Activated CD8-positive, alpha-beta T cell treated with anti-CD3 and anti-CD28 coated beads, Interleukin-2, amount 10 ng/mL, durations not matched to agents 7 days and 5 days (primary cell): ENCODE data around the gene CDCA5. TPM values are rescaled to one million over a fixed set of nuclear protein-coding genes. Genes with fewer than 3 reads are reported as not detected.

Source experiments
- ATAC-seq: fragments of 150-1000 bp; cut with Tn5 transposase; one replicate; pipeline ENCODE4 v1.10.0; 2021; ENCODE audit warnings: moderate library complexity
- CTCF ChIA-PET: fragments of 350-600 bp; sonication (Branson Sonifier 250); formaldehyde crosslinking; loops from one replicate; lab custom pipeline; 2021; ENCODE audit warnings: antibody characterized with exemption; lab: Charles Lee
- POLR2A ChIA-PET: fragments of 350-600 bp; sonication (Branson Sonifier 250); formaldehyde crosslinking; loops from one replicate; lab custom pipeline; 2021; ENCODE audit warnings: antibody characterized with exemption; lab: Charles Lee
- DNase-seq: peaks from one replicate; pipeline ENCODE4 v3.0.0-alpha.2; 2020
- H3K27ac Mint-ChIP-seq: one replicate; pipeline ENCODE4 v1.8.0; 2021; ENCODE audit warnings: mild to moderate bottlenecking, mixed read lengths
- H3K27me3 Mint-ChIP-seq: one replicate; pipeline ENCODE4 v1.8.0; 2021; ENCODE audit warnings: low read depth, mixed read lengths
- H3K36me3 Mint-ChIP-seq: one replicate; pipeline ENCODE4 v1.8.0; 2021; ENCODE audit warnings: low read depth, mixed read lengths
- H3K4me1 Mint-ChIP-seq: one replicate; pipeline ENCODE4 v1.8.0; 2021; ENCODE audit warnings: low read depth, mixed read lengths
- H3K4me3 Mint-ChIP-seq: one replicate; pipeline ENCODE4 v1.8.0; 2021; ENCODE audit warnings: mild to moderate bottlenecking, mixed read lengths
- H3K9me3 Mint-ChIP-seq: one replicate; pipeline ENCODE4 v1.8.0; 2022; ENCODE audit warnings: mixed read lengths; ENCODE audit not compliant: insufficient read depth
- total RNA-seq, 2 experiments: library from RNA; stranded (reverse); gene quantifications; one replicate each; pipeline ENCODE4 v1.2.3, GENCODE V29; 2021

CDCA5 gene
- total RNA-seq, 2 experiments from 2014 or later: 127 to 129 TPM

- CTCF ChIA-PET: interaction anchor here (1.0 to 5.2 kb wide), 17 partner anchors 7 to 668 kb away, joined by 3 to 117 read pairs (median 5); partner anchors contain the start of genes ARL2, CAPN1, CDC42BPG and CDCA5
- peaks cover 52% of the 10 kb centered on the region for H3K4me1 Mint-ChIP-seq
- H3K9me3 Mint-ChIP-seq: no peaks in the 10 kb centered on the region
- peak within 1 kb of the TSS; percentile 91 for H3K27ac Mint-ChIP-seq
- H3K36me3 Mint-ChIP-seq: peaks cover 22% of the 10 kb centered on the region
- peak; percentile 97 for DNase-seq
- H3K27me3 Mint-ChIP-seq: no peaks in the 10 kb centered on the region
- H3K4me3 Mint-ChIP-seq: peak within 1 kb of the TSS; percentile 89
- peak; percentile 78 for ATAC-seq
- POLR2A ChIA-PET: interaction anchor here (0.6 to 4.7 kb wide), 14 partner anchors 10 to 794 kb away, joined by 3 to 30 read pairs (median 4); partner anchors contain the start of genes ARL2, CAPN1, CDCA5 and FAU
These were observed 28.1 kb upstream of the CDCA5 start, which contains the start of gene TM7SF2 for GRCh38 chr11:65111744-65112545. Gene TM7SF2 (plus strand): TSS chr11:65111872. CDS start chr11:65112016, 144 bp downstream.

GRCh38 chr11:65111159-65111743 lies 27.4 kb upstream of the CDCA5 start:
- Mint-ChIP-seq H3K36me3 (peaks cover 22% of the 10 kb centered on the region), H3K27me3 (no peaks in the 10 kb centered on the region), H3K27ac (peak overlapping the region; percentile 85), H3K9me3 (no peaks in the 10 kb centered on the region), H3K4me3 (peak overlapping the region; percentile 89), H3K4me1 (peaks cover 46% of the 10 kb centered on the region)
- POLR2A ChIA-PET: interaction anchor here (0.8 to 4.7 kb wide), 10 partner anchors 10 to 794 kb away, joined by 3 to 30 read pairs (median 5); partner anchors contain the start of genes ARL2, CAPN1, CDCA5 and FAU
- CTCF ChIA-PET: interaction anchor here (0.7 to 5.2 kb wide), 25 partner anchors 7 to 669 kb away, joined by 3 to 117 read pairs (median 5); partner anchors contain the start of genes ARL2, ATG2A, CAPN1 and CDC42BPG
- ATAC-seq (no peak), DNase-seq (no peak)

- Mint-ChIP-seq H3K4me1 (peaks cover 40% of the 10 kb centered on the region), H3K4me3 (no peak overlapping the region), H3K9me3 (no peaks in the 10 kb centered on the region), H3K27me3 (no peaks in the 10 kb centered on the region), H3K36me3 (peaks cover 26% of the 10 kb centered on the region), H3K27ac (peak overlapping the region; percentile 46)
- POLR2A ChIA-PET: interaction anchor here (0.8 to 4.7 kb wide), 10 partner anchors 9 to 262 kb away, joined by 3 to 30 read pairs (median 4); partner anchors contain the start of genes ARL2, CDCA5, FAU and MRPL49
- peak; percentile 97 for DNase-seq
- ATAC-seq: peak; percentile 43
- CTCF ChIA-PET: interaction anchor here (0.7 to 5.2 kb wide), 26 partner anchors 8 to 400 kb away, joined by 3 to 117 read pairs (median 5); partner anchors contain the start of genes ARL2, ATG2A, CAPN1 and CDC42BPG
These were observed 26.6 kb upstream of the CDCA5 start for GRCh38 chr11:65110354-65110861.

GRCh38 chr11:65109231-65110198 lies 25.7 kb upstream of the CDCA5 start:
- H3K27me3 Mint-ChIP-seq: no peaks in the 10 kb centered on the region
- peaks cover 27% of the 10 kb centered on the region for H3K36me3 Mint-ChIP-seq
- H3K4me3 Mint-ChIP-seq: no peak overlapping the region
- ChIA-PET POLR2A (interaction anchor here (0.6 to 4.7 kb wide), 11 partner anchors 8 to 376 kb away, joined by 3 to 30 read pairs (median 5); partner anchors contain the start of genes ARL2, CDCA5, FAU and MRPL49), CTCF (interaction anchor here (0.9 to 5.2 kb wide), 28 partner anchors 8 to 401 kb away, joined by 3 to 117 read pairs (median 5); partner anchors contain the start of genes ARL2, ATG2A, CAPN1 and CDCA5)
- no peaks in the 10 kb centered on the region for H3K9me3 Mint-ChIP-seq
- peaks cover 46% of the 10 kb centered on the region for H3K4me1 Mint-ChIP-seq
- no peak for DNase-seq
- no peak for ATAC-seq
- H3K27ac Mint-ChIP-seq: peak overlapping the region; percentile 46

- CTCF ChIA-PET: interaction anchor here (1.0 to 1.8 kb wide), 6 partner anchors 10 to 222 kb away, joined by 3 to 6 read pairs (median 3); partner anchors contain the start of genes FAU and MRPL49
- ATAC-seq (no peak), DNase-seq (no peak)
- H3K36me3 Mint-ChIP-seq: peaks cover 29% of the 10 kb centered on the region
- no peaks in the 10 kb centered on the region for H3K27me3 Mint-ChIP-seq
- H3K4me3 Mint-ChIP-seq: no peak overlapping the region
- no peaks in the 10 kb centered on the region for H3K9me3 Mint-ChIP-seq
- POLR2A ChIA-PET: interaction anchor here (0.6 to 4.6 kb wide), 5 partner anchors 9 to 375 kb away, joined by 3 to 30 read pairs (median 4); partner anchors contain the start of genes FAU, MRPL49 and VPS51
- H3K4me1 Mint-ChIP-seq: peaks cover 43% of the 10 kb centered on the region
- H3K27ac Mint-ChIP-seq: no peak overlapping the region
These were observed 24.8 kb upstream of the CDCA5 start for GRCh38 chr11:65108469-65109123.

GRCh38 chr11:65107751-65108468 lies 24.1 kb upstream of the CDCA5 start:
- peaks cover 39% of the 10 kb centered on the region for H3K4me1 Mint-ChIP-seq
- no peak for ATAC-seq
- no peaks in the 10 kb centered on the region for H3K9me3 Mint-ChIP-seq
- CTCF ChIA-PET: interaction anchor here (1.1 to 1.8 kb wide), 5 partner anchors 9 to 222 kb away, joined by 3 to 6 read pairs (median 3); no protein-coding TSS in a partner anchor
- no peaks in the 10 kb centered on the region for H3K27me3 Mint-ChIP-seq
- POLR2A ChIA-PET: interaction anchor here (1.4 to 4.6 kb wide), 3 partner anchors 9 to 14 kb away, joined by 4 to 30 read pairs (median 7); partner anchors contain the start of genes FAU, MRPL49 and VPS51
- H3K4me3 Mint-ChIP-seq: no peak overlapping the region
- DNase-seq: no peak
- peaks cover 31% of the 10 kb centered on the region for H3K36me3 Mint-ChIP-seq
- no peak overlapping the region for H3K27ac Mint-ChIP-seq

- CTCF ChIA-PET: interaction anchor here (1.4 kb wide), 1 partner anchor 223 kb away, joined by 3 read pairs; no protein-coding TSS in a partner anchor
- POLR2A ChIA-PET: interaction anchor here (4.6 kb wide), 1 partner anchor 11 kb away, joined by 30 read pairs; the partner anchor contains the start of gene VPS51
- Mint-ChIP-seq H3K4me1 (peaks cover 38% of the 10 kb centered on the region), H3K36me3 (peaks cover 31% of the 10 kb centered on the region), H3K9me3 (no peaks in the 10 kb centered on the region), H3K4me3 (no peak overlapping the region), H3K27ac (no peak overlapping the region), H3K27me3 (no peaks in the 10 kb centered on the region)
- DNase-seq: no peak
- no peak for ATAC-seq
These were observed 23.2 kb upstream of the CDCA5 start for GRCh38 chr11:65107078-65107477.

GRCh38 chr11:65104628-65105027 lies 20.8 kb upstream of the CDCA5 start:
- Mint-ChIP-seq H3K27me3 (no peaks in the 10 kb centered on the region), H3K36me3 (peaks cover 25% of the 10 kb centered on the region), H3K9me3 (no peaks in the 10 kb centered on the region), H3K4me1 (peaks cover 17% of the 10 kb centered on the region), H3K4me3 (no peak overlapping the region), H3K27ac (peak overlapping the region; percentile 2)
- POLR2A ChIA-PET: no interaction called here
- ATAC-seq (no peak), DNase-seq (no peak)
- CTCF ChIA-PET: interaction anchor here (1.2 to 1.8 kb wide), 2 partner anchors 8 to 13 kb away, joined by 3 to 7 read pairs; partner anchors contain the start of gene ZNHIT2

- ChIA-PET POLR2A (interaction anchor here (0.6 to 2.6 kb wide), 4 partner anchors 14 to 227 kb away, joined by 3 to 8 read pairs (median 6); partner anchors contain the start of genes CDCA5, FAU, MRPL49 and ZFPL1), CTCF (interaction anchor here (1.8 to 2.9 kb wide), 2 partner anchors 9 to 14 kb away, joined by 7 to 15 read pairs; partner anchors contain the start of gene ZNHIT2)
- ATAC-seq (no peak), DNase-seq (no peak)
- Mint-ChIP-seq H3K4me1 (peaks cover 19% of the 10 kb centered on the region), H3K27ac (peak overlapping the region; percentile 2), H3K27me3 (no peaks in the 10 kb centered on the region), H3K4me3 (no peak overlapping the region), H3K9me3 (no peaks in the 10 kb centered on the region), H3K36me3 (peaks cover 30% of the 10 kb centered on the region)
These were observed 19.6 kb upstream of the CDCA5 start for GRCh38 chr11:65103476-65103875.
